Measurements from ENCODE around the gene PGBD5. TPM values are rescaled to one million over a fixed set of nuclear protein-coding genes. Genes with fewer than 3 reads are reported as not detected.

Gene PGBD5
- total and polyA plus RNA-seq, 9 of the 15 experiments (the other 6 are each of a cell fraction or from before 2014, with no cell fraction given) = under 0.01 to 0.40 (median 0.10) TPM; not detected in 3

- TF ChIP-seq TEAD1 (CRISPR knock-in tag; IDR thresholded peaks at IDR 0.05) = peak; percentile 20 to 72; a peak in 2 of 4 replicates
- TF ChIP-seq ZNF12 (CRISPR knock-in tag; IDR thresholded peaks at IDR 0.05) = no peak
- no peak for TF ChIP-seq MYBL2 (IDR thresholded peaks at IDR 0.05; ENCODE audit: low read depth)
- no peak for TF ChIP-seq MYBL2 (CRISPR knock-in tag; IDR thresholded peaks at IDR 0.05; ENCODE audit: borderline replicate concordance)
- TF ChIP-seq ZNF232 (CRISPR knock-in tag; IDR thresholded peaks at IDR 0.05) = peak; percentile 82; the same call in 1 of the 2 replicates
- TF ChIP-seq, protein P1, sequence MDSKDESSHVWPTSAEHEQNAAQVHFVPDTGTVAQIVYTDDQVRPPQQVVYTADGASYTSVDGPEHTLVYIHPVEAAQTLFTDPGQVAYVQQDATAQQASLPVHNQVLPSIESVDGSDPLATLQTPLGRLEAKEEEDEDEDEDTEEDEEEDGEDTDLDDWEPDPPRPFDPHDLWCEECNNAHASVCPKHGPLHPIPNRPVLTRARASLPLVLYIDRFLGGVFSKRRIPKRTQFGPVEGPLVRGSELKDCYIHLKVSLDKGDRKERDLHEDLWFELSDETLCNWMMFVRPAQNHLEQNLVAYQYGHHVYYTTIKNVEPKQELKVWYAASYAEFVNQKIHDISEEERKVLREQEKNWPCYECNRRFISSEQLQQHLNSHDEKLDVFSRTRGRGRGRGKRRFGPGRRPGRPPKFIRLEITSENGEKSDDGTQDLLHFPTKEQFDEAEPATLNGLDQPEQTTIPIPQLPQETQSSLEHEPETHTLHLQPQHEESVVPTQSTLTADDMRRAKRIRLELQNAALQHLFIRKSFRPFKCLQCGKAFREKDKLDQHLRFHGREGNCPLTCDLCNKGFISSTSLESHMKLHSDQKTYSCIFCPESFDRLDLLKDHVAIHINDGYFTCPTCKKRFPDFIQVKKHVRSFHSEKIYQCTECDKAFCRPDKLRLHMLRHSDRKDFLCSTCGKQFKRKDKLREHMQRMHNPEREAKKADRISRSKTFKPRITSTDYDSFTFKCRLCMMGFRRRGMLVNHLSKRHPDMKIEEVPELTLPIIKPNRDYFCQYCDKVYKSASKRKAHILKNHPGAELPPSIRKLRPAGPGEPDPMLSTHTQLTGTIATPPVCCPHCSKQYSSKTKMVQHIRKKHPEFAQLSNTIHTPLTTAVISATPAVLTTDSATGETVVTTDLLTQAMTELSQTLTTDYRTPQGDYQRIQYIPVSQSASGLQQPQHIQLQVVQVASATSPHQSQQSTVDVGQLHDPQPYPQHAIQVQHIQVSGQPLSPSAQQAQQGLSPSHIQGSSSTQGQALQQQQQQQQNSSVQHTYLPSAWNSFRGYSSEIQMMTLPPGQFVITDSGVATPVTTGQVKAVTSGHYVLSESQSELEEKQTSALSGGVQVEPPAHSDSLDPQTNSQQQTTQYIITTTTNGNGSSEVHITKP (IDR thresholded peaks at IDR 0.05; ENCODE audit: partially characterized antibody) = no peak
- TF ChIP-seq HNRNPLL (IDR thresholded peaks at IDR 0.05; ENCODE audit: low read depth, low read length, poor library complexity, severe bottlenecking) = peak; percentile 59
- TF ChIP-seq DMBX1 (CRISPR knock-in tag; IDR thresholded peaks at IDR 0.05; ENCODE audit: borderline replicate concordance) = peak; percentile 62
- TF ChIP-seq, protein P2, sequence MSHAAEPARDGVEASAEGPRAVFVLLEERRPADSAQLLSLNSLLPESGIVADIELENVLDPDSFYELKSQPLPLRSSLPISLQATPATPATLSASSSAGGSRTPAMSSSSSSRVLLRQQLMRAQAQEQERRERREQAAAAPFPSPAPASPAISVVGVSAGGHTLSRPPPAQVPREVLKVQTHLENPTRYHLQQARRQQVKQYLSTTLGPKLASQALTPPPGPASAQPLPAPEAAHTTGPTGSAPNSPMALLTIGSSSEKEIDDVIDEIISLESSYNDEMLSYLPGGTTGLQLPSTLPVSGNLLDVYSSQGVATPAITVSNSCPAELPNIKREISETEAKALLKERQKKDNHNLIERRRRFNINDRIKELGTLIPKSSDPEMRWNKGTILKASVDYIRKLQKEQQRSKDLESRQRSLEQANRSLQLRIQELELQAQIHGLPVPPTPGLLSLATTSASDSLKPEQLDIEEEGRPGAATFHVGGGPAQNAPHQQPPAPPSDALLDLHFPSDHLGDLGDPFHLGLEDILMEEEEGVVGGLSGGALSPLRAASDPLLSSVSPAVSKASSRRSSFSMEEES (CRISPR knock-in tag; IDR thresholded peaks at IDR 0.05) = no peak
- TF ChIP-seq, protein P3, sequence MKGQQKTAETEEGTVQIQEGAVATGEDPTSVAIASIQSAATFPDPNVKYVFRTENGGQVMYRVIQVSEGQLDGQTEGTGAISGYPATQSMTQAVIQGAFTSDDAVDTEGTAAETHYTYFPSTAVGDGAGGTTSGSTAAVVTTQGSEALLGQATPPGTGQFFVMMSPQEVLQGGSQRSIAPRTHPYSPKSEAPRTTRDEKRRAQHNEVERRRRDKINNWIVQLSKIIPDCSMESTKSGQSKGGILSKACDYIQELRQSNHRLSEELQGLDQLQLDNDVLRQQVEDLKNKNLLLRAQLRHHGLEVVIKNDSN (CRISPR knock-in tag; IDR thresholded peaks at IDR 0.05) = no peak
- TF ChIP-seq ZNF354B (CRISPR knock-in tag; IDR thresholded peaks at IDR 0.05) = no peak
- TF ChIP-seq, protein P4, sequence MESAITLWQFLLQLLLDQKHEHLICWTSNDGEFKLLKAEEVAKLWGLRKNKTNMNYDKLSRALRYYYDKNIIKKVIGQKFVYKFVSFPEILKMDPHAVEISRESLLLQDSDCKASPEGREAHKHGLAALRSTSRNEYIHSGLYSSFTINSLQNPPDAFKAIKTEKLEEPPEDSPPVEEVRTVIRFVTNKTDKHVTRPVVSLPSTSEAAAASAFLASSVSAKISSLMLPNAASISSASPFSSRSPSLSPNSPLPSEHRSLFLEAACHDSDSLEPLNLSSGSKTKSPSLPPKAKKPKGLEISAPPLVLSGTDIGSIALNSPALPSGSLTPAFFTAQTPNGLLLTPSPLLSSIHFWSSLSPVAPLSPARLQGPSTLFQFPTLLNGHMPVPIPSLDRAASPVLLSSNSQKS (CRISPR knock-in tag; IDR thresholded peaks at IDR 0.05) = no peak
- no peak for TF ChIP-seq XRCC4 (IDR thresholded peaks at IDR 0.05; ENCODE audit: extremely low read depth, insufficient read depth, insufficient read length)
- no peak for TF ChIP-seq ZNF589 (CRISPR knock-in tag; IDR thresholded peaks at IDR 0.05; ENCODE audit: low read depth)
- no peak for TF ChIP-seq CHCHD3 (CRISPR knock-in tag; IDR thresholded peaks at IDR 0.05)
- TF ChIP-seq DDX20 (tag; IDR thresholded peaks at IDR 0.05; ENCODE audit: low read depth) = no peak
- peak; percentile 96 for TF ChIP-seq NR3C1 (CRISPR knock-in tag; IDR thresholded peaks at IDR 0.05)
- TF ChIP-seq ZNF717 (CRISPR knock-in tag; IDR thresholded peaks at IDR 0.05) = no peak
- no peak for TF ChIP-seq NFE2 (IDR thresholded peaks at IDR 0.05; ENCODE audit: low read depth)
- TF ChIP-seq SNIP1 (IDR thresholded peaks at IDR 0.05; ENCODE audit: low read depth) = no peak
- peak; percentile 64; the same call in 1 of the 2 replicates for TF ChIP-seq ZNF431 (CRISPR knock-in tag; IDR thresholded peaks at IDR 0.05)
- TF ChIP-seq TAF7 (tag; IDR thresholded peaks at IDR 0.05) = no peak
Measured at GRCh38 chr1:230426246-230427093, at the start of gene PGBD5 (continued).

All from K562 (cell line).